ENCODE results near the gene TSHZ3.

GRCh38 chr19:31332096-31332495, 17.1 kb downstream of the TSHZ3 start:
- TF ChIP-seq CTCF (IDR thresholded peaks at IDR 0.05) (no peak), POLR2A (IDR thresholded peaks at IDR 0.05) (no peak)
